ENCODE data around the gene SYT17.

SYT17 gene

GRCh38 chr16:19254611-19255010 lies 86.6 kb downstream of the SYT17 start:
- Histone ChIP-seq H3K27ac (no peak overlapping the region), H3K4me1 (no peaks in the 10 kb centered on the region), H3K9ac (no peak overlapping the region), H3K36me3 (ENCODE audit: control insufficient read depth, insufficient read depth, low read length) (no peaks in the 10 kb centered on the region), H3K79me2 (no peaks in the 10 kb centered on the region), H3K4me2 (ENCODE audit: low read length) (no peak overlapping the region), H3K4me3 (ENCODE audit: low read depth, low read length) (no peak overlapping the region), H3K9me3 (ENCODE audit: control insufficient read depth, low read length) (no peaks in the 10 kb centered on the region), H2AFZ (no peak overlapping the region), H3K27me3 (ENCODE audit: control insufficient read depth, insufficient read depth, low read length) (no peaks in the 10 kb centered on the region)
- no peak for TF ChIP-seq CTCF (IDR thresholded peaks at IDR 0.05)

GRCh38 chr16:19264123-19264673 lies 96.2 kb downstream of the SYT17 start:
- Histone ChIP-seq H3K27ac (no peak overlapping the region), H3K4me2 (ENCODE audit: low read length) (no peak overlapping the region), H3K79me2 (no peaks in the 10 kb centered on the region), H3K4me1 (no peaks in the 10 kb centered on the region), H3K4me3 (ENCODE audit: low read depth, low read length) (no peak overlapping the region), H3K9me3 (ENCODE audit: control insufficient read depth, low read length) (no peaks in the 10 kb centered on the region), H3K36me3 (ENCODE audit: control insufficient read depth, insufficient read depth, low read length) (no peaks in the 10 kb centered on the region), H3K27me3 (ENCODE audit: control insufficient read depth, insufficient read depth, low read length) (no peaks in the 10 kb centered on the region), H3K9ac (no peak overlapping the region), H2AFZ (no peak overlapping the region)
- TF ChIP-seq CTCF (IDR thresholded peaks at IDR 0.05), result no peak

DNA sequence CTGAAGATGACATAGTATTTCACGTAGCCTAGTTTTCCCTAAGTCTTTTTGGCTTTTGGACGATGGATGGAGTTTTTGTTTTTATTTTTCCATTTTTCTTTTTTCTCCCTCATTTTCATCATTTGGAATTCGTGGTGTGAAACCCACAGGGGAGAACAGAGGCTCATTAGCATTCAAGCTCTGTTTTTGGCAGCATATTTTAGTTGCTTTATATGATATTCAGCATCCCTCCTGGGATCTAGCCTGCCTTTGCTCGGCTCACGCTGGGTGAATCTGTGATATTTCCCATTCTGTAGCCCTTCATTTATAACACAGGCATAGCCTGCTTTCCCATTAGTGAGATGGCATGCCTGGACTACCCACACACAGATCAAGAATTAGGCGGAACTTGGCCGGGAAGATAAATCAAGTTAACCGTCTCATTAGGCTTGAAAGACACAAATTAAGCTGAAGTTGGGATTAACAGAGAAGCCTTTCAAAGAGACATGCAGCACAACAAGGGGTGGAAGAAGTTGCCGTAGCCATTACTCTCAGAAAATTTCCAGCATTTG lies 97.4 kb downstream of the SYT17 start:
- H3K4me3 ChIP-seq (ENCODE audit: low read depth, low read length), result no peak overlapping the region
- no peak overlapping the region for H3K4me2 ChIP-seq (ENCODE audit: low read length)
- H3K36me3 ChIP-seq (ENCODE audit: control insufficient read depth, insufficient read depth, low read length), result no peaks in the 10 kb centered on the region
- no peak overlapping the region for H2AFZ ChIP-seq
- no peak for TF ChIP-seq CTCF (IDR thresholded peaks at IDR 0.05)
- H3K9me3 ChIP-seq (ENCODE audit: control insufficient read depth, low read length), result no peaks in the 10 kb centered on the region
- no peak overlapping the region for H3K9ac ChIP-seq
- no peaks in the 10 kb centered on the region for H3K79me2 ChIP-seq
- H3K4me1 ChIP-seq, result no peaks in the 10 kb centered on the region
- no peak overlapping the region for H3K27ac ChIP-seq
- no peaks in the 10 kb centered on the region for H3K27me3 ChIP-seq (ENCODE audit: control insufficient read depth, insufficient read depth, low read length)

GRCh38 chr16:19266774-19267173 lies 98.7 kb downstream of the SYT17 start:
- no peak overlapping the region for H3K4me3 ChIP-seq (ENCODE audit: low read depth, low read length)
- no peaks in the 10 kb centered on the region for H3K4me1 ChIP-seq
- no peak overlapping the region for H3K9ac ChIP-seq
- no peak overlapping the region for H3K27ac ChIP-seq
- H3K79me2 ChIP-seq, result no peaks in the 10 kb centered on the region
- H3K36me3 ChIP-seq (ENCODE audit: control insufficient read depth, insufficient read depth, low read length), result no peaks in the 10 kb centered on the region
- H3K27me3 ChIP-seq (ENCODE audit: control insufficient read depth, insufficient read depth, low read length), result no peaks in the 10 kb centered on the region
- no peaks in the 10 kb centered on the region for H3K9me3 ChIP-seq (ENCODE audit: control insufficient read depth, low read length)
- no peak overlapping the region for H2AFZ ChIP-seq
- H3K4me2 ChIP-seq (ENCODE audit: low read length), result no peak overlapping the region
- TF ChIP-seq CTCF (IDR thresholded peaks at IDR 0.05), result no peak

- H3K27ac ChIP-seq, result no peak overlapping the region
- no peak overlapping the region for H3K9ac ChIP-seq
- no peaks in the 10 kb centered on the region for H3K9me3 ChIP-seq (ENCODE audit: control insufficient read depth, low read length)
- no peak for TF ChIP-seq CTCF (IDR thresholded peaks at IDR 0.05)
- H3K27me3 ChIP-seq (ENCODE audit: control insufficient read depth, insufficient read depth, low read length), result no peaks in the 10 kb centered on the region
- H2AFZ ChIP-seq, result no peak overlapping the region
- no peaks in the 10 kb centered on the region for H3K4me1 ChIP-seq
- no peaks in the 10 kb centered on the region for H3K36me3 ChIP-seq (ENCODE audit: control insufficient read depth, insufficient read depth, low read length)
- H3K4me2 ChIP-seq (ENCODE audit: low read length), result no peak overlapping the region
- no peaks in the 10 kb centered on the region for H3K79me2 ChIP-seq
- H3K4me3 ChIP-seq (ENCODE audit: low read depth, low read length), result no peak overlapping the region
These were observed 101.1 kb downstream of the SYT17 start for GRCh38 chr16:19269098-19269497.

Measured in parathyroid adenoma (tissue), 2 donors.